ENCODE results near the gene APPL2. TPM values are rescaled to one million over a fixed set of nuclear protein-coding genes. Genes with fewer than 3 reads are reported as not detected.

APPL2 gene
- total RNA-seq, 1 donor from 2014 or later: 30.9 TPM

DNA sequence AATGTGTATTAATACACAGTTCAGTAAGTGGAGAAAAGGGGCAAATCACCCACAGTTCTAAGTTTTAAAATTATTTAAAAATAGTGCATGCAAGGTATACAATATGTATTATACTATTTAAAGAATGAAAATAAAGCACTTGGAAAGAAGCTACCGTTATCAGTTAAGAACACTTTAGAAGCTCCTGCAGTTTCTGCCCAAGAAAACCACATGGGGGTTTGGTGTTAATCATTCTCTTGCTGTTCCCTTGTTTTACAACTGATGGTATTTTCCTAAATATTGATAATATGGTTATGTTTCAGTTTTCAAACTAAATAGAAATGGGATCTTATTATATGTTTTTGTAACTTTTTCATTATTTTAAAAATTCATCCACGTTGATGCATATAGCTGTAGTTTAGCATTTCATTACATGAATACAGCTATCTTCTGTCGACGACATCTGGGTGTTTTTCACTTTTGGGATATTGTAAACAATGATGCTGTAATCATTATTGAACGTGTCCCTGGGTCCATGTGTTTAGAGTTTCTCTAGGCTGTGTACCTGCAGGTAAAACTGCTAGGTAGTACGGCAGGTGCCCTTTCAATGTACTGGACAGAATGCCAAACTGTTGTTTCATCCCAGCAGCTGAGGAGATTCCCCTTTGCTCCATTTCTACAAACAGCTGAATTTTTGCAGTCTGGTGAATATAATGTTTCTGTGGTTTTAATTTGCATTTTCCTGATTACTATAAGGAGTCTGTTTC, 64.1 kb downstream of the APPL2 start:
- no peak overlapping the region for H3K4me3 ChIP-seq
- ATAC-seq (no peak), DNase-seq (no peak)
- no peaks in the 10 kb centered on the region for H3K9me3 ChIP-seq
- intact Hi-C loops (cut with DNase I): no loop called here
- TF ChIP-seq, protein P1, sequence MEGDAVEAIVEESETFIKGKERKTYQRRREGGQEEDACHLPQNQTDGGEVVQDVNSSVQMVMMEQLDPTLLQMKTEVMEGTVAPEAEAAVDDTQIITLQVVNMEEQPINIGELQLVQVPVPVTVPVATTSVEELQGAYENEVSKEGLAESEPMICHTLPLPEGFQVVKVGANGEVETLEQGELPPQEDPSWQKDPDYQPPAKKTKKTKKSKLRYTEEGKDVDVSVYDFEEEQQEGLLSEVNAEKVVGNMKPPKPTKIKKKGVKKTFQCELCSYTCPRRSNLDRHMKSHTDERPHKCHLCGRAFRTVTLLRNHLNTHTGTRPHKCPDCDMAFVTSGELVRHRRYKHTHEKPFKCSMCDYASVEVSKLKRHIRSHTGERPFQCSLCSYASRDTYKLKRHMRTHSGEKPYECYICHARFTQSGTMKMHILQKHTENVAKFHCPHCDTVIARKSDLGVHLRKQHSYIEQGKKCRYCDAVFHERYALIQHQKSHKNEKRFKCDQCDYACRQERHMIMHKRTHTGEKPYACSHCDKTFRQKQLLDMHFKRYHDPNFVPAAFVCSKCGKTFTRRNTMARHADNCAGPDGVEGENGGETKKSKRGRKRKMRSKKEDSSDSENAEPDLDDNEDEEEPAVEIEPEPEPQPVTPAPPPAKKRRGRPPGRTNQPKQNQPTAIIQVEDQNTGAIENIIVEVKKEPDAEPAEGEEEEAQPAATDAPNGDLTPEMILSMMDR (IDR thresholded peaks at IDR 0.05): no peak
- no peaks in the 10 kb centered on the region for H3K4me1 ChIP-seq
- H3K36me3 ChIP-seq: peaks cover 94% of the 10 kb centered on the region
- H3K27ac ChIP-seq: no peak overlapping the region
- no peaks in the 10 kb centered on the region for H3K27me3 ChIP-seq

DNA sequence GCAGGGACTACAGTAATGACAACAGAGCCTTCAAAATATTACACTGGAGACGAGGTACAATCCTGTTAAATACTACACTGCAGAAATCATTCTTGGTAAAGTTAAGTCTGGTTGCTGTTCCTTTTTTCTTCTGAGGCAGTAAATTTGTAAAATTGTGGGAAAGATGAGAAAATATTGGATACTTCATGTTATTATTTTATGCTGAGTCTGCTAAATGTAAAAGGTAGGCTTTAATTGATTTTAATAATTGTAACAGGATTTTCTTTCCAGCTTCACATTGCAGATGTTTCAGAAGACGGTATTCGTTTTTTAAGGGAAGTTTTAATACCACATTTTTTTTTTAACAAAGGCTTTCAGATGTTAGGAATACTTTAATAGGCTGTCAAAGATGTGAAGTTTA, 65.8 kb downstream of the APPL2 start:
- Histone ChIP-seq H3K27ac (no peak overlapping the region), H3K4me3 (no peak overlapping the region), H3K9me3 (no peaks in the 10 kb centered on the region), H3K27me3 (no peaks in the 10 kb centered on the region), H3K4me1 (no peaks in the 10 kb centered on the region), H3K36me3 (peaks cover 94% of the 10 kb centered on the region)
- no peak for ATAC-seq
- intact Hi-C loops (cut with DNase I): no loop called here
- TF ChIP-seq, protein P1 (IDR thresholded peaks at IDR 0.05): no peak
- DNase-seq: no peak

GRCh38 chr12:105168006-105168405, 68.0 kb downstream of the APPL2 start:
- Histone ChIP-seq H3K9me3 (no peaks in the 10 kb centered on the region), H3K36me3 (peaks cover 99% of the 10 kb centered on the region), H3K27ac (no peak overlapping the region), H3K27me3 (no peaks in the 10 kb centered on the region), H3K4me3 (no peak overlapping the region), H3K4me1 (no peaks in the 10 kb centered on the region)
- intact Hi-C loops (cut with DNase I): no loop called here
- no peak for DNase-seq
- TF ChIP-seq, protein P1 (IDR thresholded peaks at IDR 0.05): no peak
- no peak for ATAC-seq

- TF ChIP-seq, protein P1 (IDR thresholded peaks at IDR 0.05): no peak
- H3K36me3 ChIP-seq: peaks cover 99% of the 10 kb centered on the region
- DNase-seq: no peak
- no peak for ATAC-seq
- no peaks in the 10 kb centered on the region for H3K27me3 ChIP-seq
- no peak overlapping the region for H3K27ac ChIP-seq
- no peaks in the 10 kb centered on the region for H3K4me1 ChIP-seq
- H3K4me3 ChIP-seq: no peak overlapping the region
- intact Hi-C loops (cut with DNase I): no loop called here
- no peaks in the 10 kb centered on the region for H3K9me3 ChIP-seq
Measured at GRCh38 chr12:105167346-105167745, 68.6 kb downstream of the APPL2 start.

GRCh38 chr12:105166736-105167135, 69.2 kb downstream of the APPL2 start:
- no peak overlapping the region for H3K27ac ChIP-seq
- TF ChIP-seq, protein P1 (IDR thresholded peaks at IDR 0.05): no peak
- DNase-seq: no peak
- no peaks in the 10 kb centered on the region for H3K27me3 ChIP-seq
- H3K4me1 ChIP-seq: no peaks in the 10 kb centered on the region
- no peak overlapping the region for H3K4me3 ChIP-seq
- peaks cover 97% of the 10 kb centered on the region for H3K36me3 ChIP-seq
- H3K9me3 ChIP-seq: no peaks in the 10 kb centered on the region
- no peak for ATAC-seq
- intact Hi-C loops (cut with DNase I): no loop called here
